ENCODE measurements around the gene HGD. TPM values are rescaled to one million over a fixed set of nuclear protein-coding genes. Genes with fewer than 3 reads are reported as not detected.
"Not testable (repeated sequence)": the region's sequence is repeated elsewhere in the genome, so short reads cannot be mapped to it uniquely, and the experiment has no call there.

The HGD gene
- total RNA-seq, 1 donor from 2014 or later: 0.40 TPM

GRCh38 chr3:120681506-120682038 lies 467 bp downstream of the HGD start:
- ATAC-seq (no peak), DNase-seq (ENCODE audit: low spot score) (no peak)
- intact Hi-C loops (cut with DNase I): no loop called here

GRCh38 chr3:120681018-120681417 lies 1.0 kb downstream of the HGD start:
- DNase-seq (ENCODE audit: low spot score) (no peak), ATAC-seq (no peak)
- intact Hi-C loops (cut with DNase I): no loop called here

- ATAC-seq (no peak), DNase-seq (ENCODE audit: low spot score) (no peak)
- intact Hi-C loops (cut with DNase I): no loop called here
Observed at GRCh38 chr3:120680193-120680894, 1.7 kb downstream of the HGD start.

GRCh38 chr3:120678984-120679383 lies 3.1 kb downstream of the HGD start:
- intact Hi-C loops (cut with DNase I): no loop called here
- no peak for ATAC-seq
- no peak for DNase-seq (ENCODE audit: low spot score)

GRCh38 chr3:120678331-120678947 lies 3.6 kb downstream of the HGD start:
- ATAC-seq: peak; percentile 85
- intact Hi-C loops (cut with DNase I): no loop called here
- no peak for DNase-seq (ENCODE audit: low spot score)

- DNase-seq (ENCODE audit: low spot score); ATAC-seq; intact Hi-C loops (cut with DNase I): not testable (repeated sequence)
Observed at GRCh38 chr3:120677193-120677592, 4.8 kb downstream of the HGD start.

GRCh38 chr3:120673116-120673515 lies 8.9 kb downstream of the HGD start:
- intact Hi-C loops (cut with DNase I): no loop called here
- ATAC-seq (no peak), DNase-seq (ENCODE audit: low spot score) (no peak)

GRCh38 chr3:120670576-120670975 lies 11.5 kb downstream of the HGD start:
- no peak for ATAC-seq
- DNase-seq (ENCODE audit: low spot score): no peak
- intact Hi-C loops (cut with DNase I): no loop called here

- ATAC-seq: no peak
- DNase-seq (ENCODE audit: low spot score): no peak
- intact Hi-C loops (cut with DNase I): loop anchor here (5.0 kb wide), 1 partner anchor 1287 kb away; no protein-coding TSS in a partner anchor
Observed at GRCh38 chr3:120664926-120665325, 17.1 kb downstream of the HGD start.

- intact Hi-C loops (cut with DNase I): loop anchor here (5.0 kb wide), 1 partner anchor 1290 kb away; no protein-coding TSS in a partner anchor
- ATAC-seq: no peak
- no peak for DNase-seq (ENCODE audit: low spot score)
Observed at GRCh38 chr3:120661945-120662344, 20.1 kb downstream of the HGD start.

- no peak for ATAC-seq
- intact Hi-C loops (cut with DNase I): loop anchor here (5.0 kb wide), 1 partner anchor 1291 kb away; no protein-coding TSS in a partner anchor
Observed at GRCh38 chr3:120661106-120661905, 20.7 kb downstream of the HGD start.

GRCh38 chr3:120659834-120660233 lies 22.2 kb downstream of the HGD start:
- no peak for ATAC-seq
- intact Hi-C loops (cut with DNase I): loop anchor here (5.0 kb wide), 1 partner anchor 1292 kb away; no protein-coding TSS in a partner anchor

More at GRCh38 chr3:120661106-120661905, 20.7 kb downstream of the HGD start:
- no peak for DNase-seq (ENCODE audit: low spot score)

GRCh38 chr3:120659285-120659684 lies 22.8 kb downstream of the HGD start:
- ATAC-seq (no peak), DNase-seq (ENCODE audit: low spot score) (no peak)
- intact Hi-C loops (cut with DNase I): no loop called here

More at GRCh38 chr3:120659834-120660233, 22.2 kb downstream of the HGD start:
- no peak for DNase-seq (ENCODE audit: low spot score)

GRCh38 chr3:120652896-120653545 lies 29.0 kb downstream of the HGD start:
- intact Hi-C loops (cut with DNase I): no loop called here
- ATAC-seq (no peak), DNase-seq (ENCODE audit: low spot score) (no peak)

- intact Hi-C loops (cut with DNase I): no loop called here
- no peak for ATAC-seq
Observed at GRCh38 chr3:120652281-120652680, 29.8 kb downstream of the HGD start.

GRCh38 chr3:120650311-120650710 lies 31.7 kb downstream of the HGD start:
- no peak for DNase-seq (ENCODE audit: low spot score)
- no peak for ATAC-seq
- intact Hi-C loops (cut with DNase I): no loop called here

More at GRCh38 chr3:120652281-120652680, 29.8 kb downstream of the HGD start:
- no peak for DNase-seq (ENCODE audit: low spot score)

GRCh38 chr3:120649830-120650233 lies 32.2 kb downstream of the HGD start:
- intact Hi-C loops (cut with DNase I): no loop called here
- ATAC-seq: no peak
- no peak for DNase-seq (ENCODE audit: low spot score)

- DNase-seq (ENCODE audit: low spot score) (no peak), ATAC-seq (no peak)
- intact Hi-C loops (cut with DNase I): no loop called here
Observed at GRCh38 chr3:120648290-120648689, 33.7 kb downstream of the HGD start.

All from sciatic nerve (tissue), 2 donors.